ENCODE data around the gene NTN4.
"Not testable (repeated sequence)": the region's sequence is repeated elsewhere in the genome, so short reads cannot be mapped to it uniquely, and the experiment has no call there.

The NTN4 gene

GRCh38 chr12:95620171-95620570 is 170.4 kb downstream of the NTN4 start:
- no peak for TF ChIP-seq CTCF (conservative IDR thresholded peaks at IDR 0.05)
- H3K27ac ChIP-seq, result no peak overlapping the region

- not testable (repeated sequence) for H3K27ac ChIP-seq
These were observed 174.1 kb downstream of the NTN4 start for GRCh38 chr12:95616470-95616869.

- no peak overlapping the region for H3K27ac ChIP-seq
- no peak for TF ChIP-seq CTCF (conservative IDR thresholded peaks at IDR 0.05)
These were observed 174.8 kb downstream of the NTN4 start for GRCh38 chr12:95615749-95616148.

GRCh38 chr12:95614390-95614982 is 176.1 kb downstream of the NTN4 start:
- no peak for TF ChIP-seq CTCF (conservative IDR thresholded peaks at IDR 0.05)

GRCh38 chr12:95613021-95613420 is 177.5 kb downstream of the NTN4 start:
- no peak for TF ChIP-seq CTCF (conservative IDR thresholded peaks at IDR 0.05)

More at GRCh38 chr12:95614390-95614982, 176.1 kb downstream of the NTN4 start:
- no peak overlapping the region for H3K27ac ChIP-seq

GRCh38 chr12:95611676-95612309 is 178.8 kb downstream of the NTN4 start:
- peak overlapping the region; percentile 14; the same call in 1 of the 2 replicates for H3K27ac ChIP-seq
- TF ChIP-seq CTCF (conservative IDR thresholded peaks at IDR 0.05), result no peak

More at GRCh38 chr12:95613021-95613420, 177.5 kb downstream of the NTN4 start:
- H3K27ac ChIP-seq, result no peak overlapping the region

- H3K27ac ChIP-seq, result no peak overlapping the region
These were observed 182.1 kb downstream of the NTN4 start for GRCh38 chr12:95608252-95609033.

More at GRCh38 chr12:95608252-95609033, 182.1 kb downstream of the NTN4 start:
- TF ChIP-seq CTCF (conservative IDR thresholded peaks at IDR 0.05), result no peak
